Stimulated activated CD4-positive, alpha-beta T cell treated with anti-CD3 and anti-CD28 coated beads, Interleukin-4, amount 100 ng/mL, for 4 hours (primary cell): Measurements from ENCODE around the gene PCSK6.
"Not testable (repeated sequence)": the region's sequence is repeated elsewhere in the genome, so short reads cannot be mapped to it uniquely, and the experiment has no call there.

Experiments used
- DNase-seq, 2 experiments: peaks; one replicate each; pipeline ENCODE4 v3.0.0-alpha.2; 2020

The PCSK6 gene

DNA sequence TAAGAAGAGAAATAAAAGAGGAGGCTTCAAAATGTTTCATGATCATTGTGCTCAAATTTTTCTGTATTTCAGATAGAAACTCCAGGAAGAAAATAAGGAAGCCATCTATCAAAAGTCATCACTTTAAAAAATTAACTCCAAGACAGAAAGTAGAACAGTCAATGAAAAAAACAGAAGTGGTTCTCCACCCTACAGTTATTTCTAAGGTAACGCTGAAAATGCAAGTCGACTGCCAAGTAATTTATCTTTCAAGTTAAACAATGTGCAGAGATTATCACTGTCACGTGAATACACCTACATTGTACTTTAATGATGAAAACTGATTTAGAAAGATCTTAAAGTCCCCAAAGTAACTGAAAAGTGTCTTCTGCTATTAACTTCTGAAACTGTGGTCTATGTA, 115.9 kb downstream of the PCSK6 start:
- no peak for DNase-seq

GRCh38 chr15:101372960-101373525, 116.5 kb downstream of the PCSK6 start:
- DNase-seq = no peak

DNA sequence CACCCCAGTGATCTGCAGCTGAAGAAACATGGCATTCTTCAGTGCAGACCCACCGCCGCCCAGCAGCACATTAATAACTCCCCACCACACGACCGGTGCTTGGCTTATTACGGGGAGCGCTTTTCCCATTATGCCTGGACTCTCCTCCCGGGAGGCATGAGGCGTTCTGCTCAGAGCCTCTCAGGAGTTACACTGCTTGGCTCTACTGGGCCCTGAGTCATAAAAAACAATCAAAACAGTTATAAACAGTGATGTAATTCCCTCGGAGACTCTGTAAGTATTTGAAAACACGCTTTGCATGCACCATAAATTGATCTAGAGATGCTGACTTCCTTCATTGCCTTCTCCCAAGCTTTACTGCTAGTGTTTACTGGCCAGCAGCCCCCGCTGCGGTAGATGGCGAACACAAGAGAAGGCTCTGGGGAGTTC, 117.3 kb downstream of the PCSK6 start:
- DNase-seq = no peak

- DNase-seq = no peak
Observed at GRCh38 chr15:101371519-101371918, 118.0 kb downstream of the PCSK6 start.

DNA sequence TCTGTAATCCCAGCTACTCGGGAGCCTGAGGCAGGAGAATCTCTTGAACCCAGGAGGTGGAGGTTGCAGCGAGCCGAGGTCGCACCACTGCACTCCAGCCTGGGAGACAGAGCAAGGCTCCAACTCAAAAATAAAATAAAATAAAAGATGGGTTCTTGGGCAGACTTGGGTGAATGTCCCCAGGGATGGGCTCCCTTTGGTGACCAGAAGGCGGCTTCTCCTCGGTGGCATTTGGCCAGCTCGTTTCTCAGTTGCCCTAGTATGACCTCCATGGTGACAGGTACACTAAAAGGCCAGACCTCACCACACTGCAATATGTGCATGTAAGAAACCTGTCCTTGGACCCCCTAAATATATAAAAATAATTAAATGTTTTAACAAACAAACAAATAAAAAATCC, 118.4 kb downstream of the PCSK6 start:
- DNase-seq = no peak

- DNase-seq = no peak
Observed at GRCh38 chr15:101370330-101371024, 119.0 kb downstream of the PCSK6 start.

- no peak for DNase-seq
Observed at GRCh38 chr15:101369676-101370075, 119.8 kb downstream of the PCSK6 start.

DNA sequence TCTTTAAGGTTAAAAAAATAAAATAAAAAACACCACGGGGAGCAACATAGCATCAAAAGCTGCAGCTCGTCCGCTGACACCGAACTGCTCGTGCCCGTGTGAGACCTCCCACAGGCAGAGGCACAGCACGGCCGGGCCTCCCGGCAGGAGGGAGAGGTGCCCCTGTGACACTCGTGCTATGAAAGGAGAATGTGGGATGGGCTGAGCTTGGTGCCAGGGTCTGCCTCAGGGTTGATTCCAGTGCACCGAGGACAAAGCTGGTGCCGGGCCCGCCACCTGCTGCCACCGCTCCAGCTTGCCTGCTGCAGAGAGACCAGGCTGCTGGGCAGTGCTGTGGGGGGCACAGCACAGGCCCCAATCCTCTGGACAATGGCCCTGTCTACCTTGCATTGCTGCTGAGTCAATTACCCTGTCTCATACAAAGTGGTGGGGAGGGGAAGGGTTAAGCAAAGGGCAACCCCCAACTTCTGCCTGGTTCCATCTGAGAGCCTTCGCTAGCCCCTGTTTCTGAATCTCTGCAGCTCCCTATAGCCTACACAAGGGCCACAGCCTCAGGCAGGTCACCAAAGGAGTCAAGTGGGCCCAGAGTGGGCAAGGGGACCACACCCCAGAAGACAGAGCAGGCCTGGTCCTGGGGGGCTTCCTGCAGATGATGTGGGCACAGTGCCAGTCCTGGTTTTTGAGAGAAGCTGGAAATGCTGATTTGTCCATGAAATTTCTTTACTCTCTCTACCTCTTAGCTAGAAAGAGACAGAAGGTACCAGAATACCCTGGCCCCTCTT, 120.5 kb downstream of the PCSK6 start:
- no peak for DNase-seq

DNA sequence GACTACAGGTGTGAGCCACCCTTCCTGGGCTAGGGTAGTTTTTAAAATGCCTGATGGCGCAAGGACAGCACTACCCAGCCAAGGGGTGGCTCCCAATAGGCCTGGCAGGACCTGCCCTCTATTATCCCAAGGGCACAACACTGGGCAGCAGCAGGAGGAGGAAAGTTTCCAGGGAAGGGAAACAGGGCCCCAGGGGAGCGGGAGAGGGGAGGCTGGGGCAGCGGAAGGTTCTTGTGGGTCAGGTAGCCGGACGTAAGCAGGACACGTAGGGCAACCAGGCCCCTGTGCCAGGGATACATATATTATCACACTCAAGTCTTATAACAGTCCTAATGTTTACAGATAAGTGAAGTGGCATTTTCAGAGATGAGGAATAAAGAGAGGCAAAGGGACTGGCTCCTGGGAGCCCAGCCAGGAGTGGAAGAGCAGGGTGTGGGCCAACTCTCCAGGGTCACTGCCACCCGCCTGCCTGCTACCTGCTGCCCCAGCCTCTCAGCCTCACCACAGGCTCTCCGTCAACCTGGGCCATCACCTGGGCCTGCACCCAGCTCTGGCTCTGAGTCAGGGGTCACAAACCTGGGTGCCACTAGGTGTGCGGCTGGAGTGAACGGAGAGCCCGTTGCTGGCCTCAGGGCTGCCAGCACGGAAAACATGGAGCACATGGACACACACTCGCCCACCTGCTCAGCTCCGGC, 121.3 kb downstream of the PCSK6 start:
- DNase-seq = no peak

GRCh38 chr15:101366853-101367252, 122.7 kb downstream of the PCSK6 start:
- DNase-seq = no peak

DNA sequence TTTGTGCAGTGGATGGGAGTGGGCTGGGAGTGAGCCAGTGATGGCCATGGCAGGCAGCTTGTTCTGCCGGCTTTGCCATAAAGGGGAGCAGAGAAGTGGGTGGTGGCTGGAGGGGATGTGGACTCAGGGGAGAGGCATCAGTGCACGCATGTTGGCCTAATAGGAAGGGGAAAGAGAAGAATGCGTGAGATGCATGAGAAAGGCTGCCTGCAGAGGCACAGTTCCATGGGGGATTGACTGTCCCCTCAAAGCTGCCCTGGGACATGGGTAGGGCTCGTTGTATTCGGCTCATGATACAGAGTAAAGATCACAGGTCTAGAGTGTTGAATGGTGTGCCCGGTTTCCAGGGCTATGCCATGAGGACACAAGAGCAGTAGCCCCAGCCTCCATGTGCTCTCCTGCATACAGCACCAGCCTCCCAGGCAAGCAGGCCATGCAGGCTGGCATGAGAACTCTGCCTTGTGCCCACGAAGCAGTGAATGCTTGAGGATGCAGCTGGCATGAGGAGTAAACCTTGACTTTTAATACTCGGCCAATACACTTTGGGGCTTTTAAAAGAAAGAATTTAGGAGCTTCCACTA, 126.4 kb downstream of the PCSK6 start:
- DNase-seq = no peak

DNA sequence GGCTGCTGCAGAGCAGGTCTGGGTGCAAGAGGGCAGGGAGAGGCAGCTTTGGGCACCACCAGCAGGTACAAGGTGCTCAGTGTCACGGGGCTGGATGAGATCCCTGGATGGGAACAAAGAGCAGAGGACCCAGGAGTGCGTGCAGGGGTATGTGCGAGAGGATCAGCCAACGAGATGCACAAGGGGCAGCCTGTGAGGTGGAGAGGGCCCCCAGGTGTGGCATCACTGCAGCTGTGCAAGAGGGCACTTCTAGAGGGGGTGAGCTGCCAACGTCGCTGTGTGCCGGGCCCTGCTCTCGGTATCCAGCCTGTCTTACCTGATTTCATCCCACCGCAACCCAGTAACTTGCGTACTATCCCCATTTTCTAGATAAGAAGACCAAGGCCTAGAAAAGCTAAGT, 127.1 kb downstream of the PCSK6 start:
- DNase-seq = no peak

DNA sequence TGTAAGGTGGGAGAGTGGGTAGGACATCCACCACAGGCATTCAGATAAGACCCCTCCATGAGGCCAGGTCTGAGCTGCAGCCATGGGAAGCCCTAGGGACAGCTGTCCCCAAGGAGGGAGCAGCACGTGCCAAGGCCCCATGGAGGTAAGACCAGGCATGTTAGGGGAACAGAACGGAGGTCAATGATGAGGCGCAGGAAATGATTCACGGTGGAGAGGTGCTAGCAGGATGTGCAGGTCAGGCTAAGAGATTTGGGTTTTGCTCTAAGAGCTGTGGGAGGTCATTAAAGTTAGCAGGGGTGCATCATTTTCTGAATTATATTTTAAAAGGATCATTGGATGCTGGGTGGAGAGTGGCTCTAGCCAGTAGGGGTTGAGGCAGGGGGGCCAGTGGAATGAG, 128.1 kb downstream of the PCSK6 start:
- DNase-seq = no peak

GRCh38 chr15:101359365-101359947, 130.1 kb downstream of the PCSK6 start:
- DNase-seq = no peak

- DNase-seq = no peak
Observed at GRCh38 chr15:101358895-101359294, 130.6 kb downstream of the PCSK6 start.

- DNase-seq = no peak
Observed at GRCh38 chr15:101357885-101358284, 131.6 kb downstream of the PCSK6 start.

- DNase-seq = no peak
Observed at GRCh38 chr15:101357333-101357732, 132.2 kb downstream of the PCSK6 start.

- DNase-seq = not testable (repeated sequence)
Observed at GRCh38 chr15:101356512-101357172, 132.9 kb downstream of the PCSK6 start.

DNA sequence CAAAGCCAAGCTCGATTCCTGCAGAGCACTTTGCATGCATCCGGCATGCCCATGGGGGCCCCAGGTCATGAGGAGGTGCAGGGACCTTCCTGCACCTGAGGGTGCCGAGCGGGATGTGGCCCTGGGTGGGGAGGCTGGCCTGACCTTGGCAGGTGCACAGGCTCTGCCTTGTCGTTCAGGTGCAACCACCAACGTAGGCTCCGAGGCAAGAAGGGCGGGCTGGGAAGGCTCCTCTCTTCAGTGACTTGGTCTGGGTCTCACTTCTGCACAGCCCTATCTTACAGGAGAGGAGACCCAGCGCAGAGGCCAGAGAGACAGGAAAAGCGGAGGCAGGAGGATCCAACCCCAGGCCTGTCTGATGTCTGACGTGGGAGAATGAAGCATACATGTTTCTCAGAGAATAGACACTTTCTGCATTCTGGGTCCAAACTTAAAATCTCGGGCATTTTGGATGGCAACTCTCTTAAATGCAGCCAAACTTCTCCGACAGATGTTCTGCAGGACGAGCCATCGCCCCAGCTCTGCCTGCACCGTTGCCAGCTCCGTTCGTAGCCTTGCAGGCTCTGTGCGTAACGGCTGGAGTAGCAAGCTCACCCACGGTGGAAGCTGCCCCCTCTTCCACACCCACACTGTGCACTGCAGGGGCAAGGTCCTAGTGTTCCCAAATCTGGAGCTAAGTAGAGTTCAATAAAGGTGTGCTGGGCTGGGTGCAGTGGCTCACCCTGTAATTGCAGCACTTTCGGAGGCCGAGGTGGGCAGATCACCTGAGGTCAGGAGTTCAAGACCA, 133.6 kb downstream of the PCSK6 start:
- no peak for DNase-seq

DNA sequence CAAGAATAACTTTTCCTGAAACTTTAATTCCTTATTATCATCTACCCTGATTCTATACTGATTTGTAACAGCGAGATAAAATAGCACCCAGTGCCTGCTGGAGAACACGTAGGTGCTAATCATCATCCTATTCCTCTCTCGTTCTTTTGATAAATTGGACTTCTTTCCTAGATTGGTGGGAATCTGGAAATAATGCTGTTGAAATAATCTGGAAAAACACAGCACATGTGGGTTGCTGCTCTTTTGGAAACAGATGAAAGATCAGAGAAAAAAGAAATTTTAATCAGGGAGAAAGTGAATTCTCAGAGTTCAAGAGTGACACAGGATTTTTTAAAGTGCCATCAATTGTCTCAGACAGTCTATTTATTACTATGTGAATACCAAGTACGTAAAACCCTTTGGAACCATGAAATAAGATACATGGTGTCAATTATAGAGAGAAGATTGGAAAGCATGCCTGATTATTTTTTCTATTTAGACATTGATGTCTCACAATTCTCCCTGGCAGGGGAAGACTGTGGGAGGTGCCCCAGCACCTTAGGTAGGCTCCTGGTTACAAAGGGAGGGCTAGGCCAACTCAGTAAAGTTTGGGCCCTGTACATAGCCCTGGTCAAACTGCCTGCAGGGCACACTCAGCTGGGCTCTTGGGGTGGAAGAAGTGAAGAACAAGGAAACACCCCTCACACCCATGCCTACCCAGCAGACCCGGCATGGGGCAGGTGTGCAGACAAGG, 134.4 kb downstream of the PCSK6 start:
- DNase-seq = no peak

- DNase-seq = no peak
Observed at GRCh38 chr15:101353240-101353639, 136.3 kb downstream of the PCSK6 start.
